HG02571 (cell line): ENCODE data around the gene IGF1R.

Experiments
- ATAC-seq: cut with Tn5 transposase; IDR thresholded peaks from one replicate; pipeline ENCODE4 v1.9.1; 2021; ENCODE audit warnings: mild to moderate bottlenecking, moderate library complexity; ENCODE audit not compliant: unreplicated experiment

Gene IGF1R

DNA sequence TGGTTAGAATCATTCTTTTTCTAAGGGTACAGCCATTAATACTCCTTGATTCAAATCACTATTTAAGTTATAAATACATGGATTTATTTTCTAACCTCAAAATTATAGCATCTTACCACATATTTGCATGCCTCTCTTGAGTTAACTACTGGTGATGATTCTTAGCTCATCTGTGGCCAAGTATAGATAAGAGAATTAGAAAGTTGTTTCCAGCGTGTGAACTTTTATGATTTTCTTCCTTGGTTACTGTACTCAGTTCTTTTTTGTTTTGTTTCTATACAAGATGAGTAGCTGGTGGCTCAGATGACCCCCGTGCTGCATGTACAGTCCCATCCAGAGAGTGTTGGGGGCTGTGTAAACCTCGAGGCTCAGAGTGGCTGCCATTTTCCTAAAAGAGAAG lies 124.6 kb downstream of the IGF1R start:
- no peak for ATAC-seq

DNA sequence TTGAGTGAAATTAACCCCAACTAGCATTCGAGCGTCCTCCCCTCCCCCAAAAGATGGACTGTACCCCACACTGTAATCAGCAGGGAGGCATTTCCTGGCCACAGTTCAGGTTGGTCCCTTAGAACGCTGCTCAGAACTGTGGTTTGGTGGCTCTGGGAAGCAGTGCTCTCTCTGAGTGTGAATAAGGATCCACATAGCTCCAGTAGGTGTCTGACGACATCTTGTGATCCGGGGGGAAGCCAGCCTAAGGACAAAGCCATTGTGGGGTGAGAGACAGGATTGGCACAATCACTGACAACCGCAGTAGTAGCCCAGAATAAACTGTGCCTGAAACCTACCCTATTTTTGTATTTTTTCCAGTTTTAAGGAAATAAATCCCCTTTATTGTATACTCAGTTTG lies 125.3 kb downstream of the IGF1R start:
- ATAC-seq: no peak

DNA sequence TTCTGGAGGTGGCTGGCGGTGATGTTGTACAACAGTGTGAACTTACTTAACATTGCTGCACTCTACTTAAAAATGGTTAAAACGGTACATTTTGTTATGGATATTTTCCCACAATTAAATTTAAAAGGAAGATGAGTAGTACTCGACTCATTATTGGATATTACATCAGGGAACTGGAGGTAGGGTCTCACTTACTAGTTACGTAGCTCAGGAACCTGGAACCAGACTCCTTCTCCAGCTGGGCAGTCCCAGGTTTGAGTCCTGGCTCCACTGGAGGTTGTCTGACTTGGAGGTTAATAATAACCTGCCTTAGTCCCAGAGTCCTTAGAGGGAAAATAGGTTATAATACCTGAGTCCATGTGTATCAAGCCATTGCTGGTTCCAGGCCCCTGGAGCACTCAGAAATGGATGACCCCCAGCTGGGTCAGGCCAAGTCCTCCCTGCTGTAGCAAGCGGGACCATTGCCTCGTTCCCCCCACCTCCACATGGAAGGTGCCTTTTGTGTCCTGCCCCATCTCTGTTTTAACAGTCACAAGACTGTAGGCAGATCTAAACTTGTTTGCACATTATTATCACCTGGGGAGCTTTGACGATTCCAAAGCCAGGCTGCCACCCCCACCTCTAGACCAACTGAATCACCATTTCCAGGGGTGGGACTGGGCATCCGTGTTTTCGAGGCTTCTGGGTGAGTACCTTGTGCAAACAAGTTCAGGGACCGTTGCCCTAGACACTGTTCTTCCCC lies 126.6 kb downstream of the IGF1R start:
- ATAC-seq: no peak

DNA sequence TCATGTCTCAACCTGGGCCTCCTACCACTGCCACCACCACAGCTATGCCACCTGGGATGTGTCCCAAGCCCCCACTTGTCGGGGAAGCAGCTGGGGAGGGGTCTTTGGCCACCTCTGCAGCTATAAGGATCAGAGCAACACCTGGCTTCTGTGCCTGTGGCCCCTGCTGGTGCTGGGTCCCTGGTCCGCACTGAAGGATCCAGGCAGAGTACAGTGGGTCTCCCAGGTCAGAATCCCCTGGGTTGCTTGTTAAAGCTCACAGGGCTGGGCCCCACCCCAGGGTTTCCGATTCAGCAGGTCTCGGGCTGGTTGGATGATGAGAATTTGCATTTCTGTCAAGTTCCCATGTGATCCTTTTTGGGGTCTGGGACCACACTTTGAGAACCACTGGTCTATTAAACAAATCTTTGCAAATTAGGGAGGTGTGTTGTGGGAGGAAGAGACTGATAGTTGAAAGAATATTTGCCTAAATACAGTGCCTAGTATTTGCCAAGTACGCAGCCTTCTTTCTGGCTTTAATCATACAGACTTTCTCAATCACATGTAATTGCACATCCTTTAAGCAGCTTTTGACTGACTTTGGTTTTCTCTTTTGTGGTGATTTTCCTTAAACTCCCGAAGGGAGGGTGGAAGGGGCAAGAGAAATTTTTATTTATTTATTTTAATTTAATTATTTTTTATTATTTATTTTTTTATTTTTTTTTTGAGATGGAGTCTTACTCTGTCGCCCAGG lies 127.3 kb downstream of the IGF1R start:
- ATAC-seq: no peak

DNA sequence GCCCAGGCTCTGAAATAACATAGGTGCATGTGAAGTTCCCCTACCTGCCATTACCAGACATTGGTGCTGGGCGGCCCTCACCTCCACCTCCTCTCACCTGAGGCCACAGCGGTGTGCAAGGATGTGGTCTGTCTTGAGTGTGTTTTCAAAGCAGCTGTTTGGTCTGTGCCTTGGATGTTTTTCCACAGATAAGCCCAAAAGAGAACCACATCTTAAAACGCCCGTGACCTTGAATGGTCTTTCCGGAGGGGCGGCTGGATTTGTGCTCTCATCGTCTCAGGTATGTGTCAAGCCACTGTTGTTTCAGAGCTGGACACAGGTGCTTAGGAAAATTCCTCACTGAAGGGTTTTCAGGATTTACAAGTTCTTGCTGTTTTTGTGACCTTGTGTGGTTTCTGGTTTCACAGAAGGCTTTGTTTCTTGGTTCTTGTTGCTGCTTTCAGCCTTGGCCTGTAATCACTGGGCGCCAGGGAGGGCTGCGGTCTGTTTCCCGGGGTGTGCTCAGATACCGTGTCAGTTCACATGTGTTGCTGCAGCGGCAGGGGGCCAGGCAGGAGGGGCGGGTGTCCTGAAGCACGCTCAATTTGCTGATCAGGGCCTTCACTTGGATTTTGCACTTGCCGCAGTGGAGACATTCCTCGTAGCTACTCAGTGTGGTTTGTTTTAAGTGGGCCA lies 128.4 kb downstream of the IGF1R start:
- no peak for ATAC-seq

DNA sequence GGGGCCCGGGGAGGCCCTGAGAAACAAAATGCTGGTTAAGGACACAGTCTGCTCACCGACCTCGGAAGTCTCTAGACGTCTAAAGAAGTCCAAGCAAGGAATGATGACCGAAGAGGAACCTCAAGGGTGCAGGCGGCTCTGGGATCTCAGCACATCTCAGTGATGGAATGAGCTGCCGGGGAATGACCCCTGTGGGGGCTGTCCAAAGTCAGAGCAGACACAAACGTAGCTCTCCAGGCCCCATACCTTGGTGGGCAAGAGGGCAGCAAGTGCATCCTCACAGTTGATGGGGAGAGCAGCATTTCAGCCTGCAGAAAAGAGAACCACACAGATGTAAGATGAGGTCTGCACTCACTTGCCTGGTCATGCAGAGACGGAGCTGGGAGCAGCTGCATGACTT lies 129.1 kb downstream of the IGF1R start:
- no peak for ATAC-seq

DNA sequence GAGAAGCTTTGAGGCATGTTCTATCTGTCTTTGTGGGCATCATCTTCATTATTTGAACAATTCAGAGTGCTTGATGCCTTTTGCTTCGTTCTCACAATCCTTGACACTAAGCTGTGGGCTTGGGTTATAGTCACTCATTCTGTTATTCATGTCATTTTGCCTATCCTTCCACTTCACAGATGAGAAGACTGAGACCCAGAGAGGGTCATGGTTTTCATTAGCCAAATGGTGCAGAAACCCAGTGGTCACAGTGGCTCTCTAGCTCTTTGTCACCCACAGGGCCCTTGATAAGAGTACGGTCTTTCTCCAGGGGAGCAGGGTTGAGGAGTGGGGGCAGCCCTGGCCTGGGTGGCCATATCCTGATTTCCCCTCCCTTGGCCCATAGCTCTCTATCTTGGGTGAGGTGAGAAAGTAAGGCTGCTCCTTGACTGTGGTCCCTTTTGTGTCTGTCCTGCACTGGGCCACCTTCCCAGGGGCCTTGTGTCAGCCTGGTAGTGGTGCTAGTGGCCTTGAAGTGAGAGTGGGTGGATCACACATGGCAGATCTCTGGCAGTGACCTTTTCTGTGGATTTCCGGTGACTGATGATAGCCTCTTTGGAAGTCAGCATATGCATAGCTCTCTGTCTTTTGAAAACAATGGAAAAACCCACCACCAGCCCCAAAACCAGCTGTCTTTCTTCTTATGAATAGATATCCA lies 130.1 kb downstream of the IGF1R start:
- ATAC-seq: no peak

DNA sequence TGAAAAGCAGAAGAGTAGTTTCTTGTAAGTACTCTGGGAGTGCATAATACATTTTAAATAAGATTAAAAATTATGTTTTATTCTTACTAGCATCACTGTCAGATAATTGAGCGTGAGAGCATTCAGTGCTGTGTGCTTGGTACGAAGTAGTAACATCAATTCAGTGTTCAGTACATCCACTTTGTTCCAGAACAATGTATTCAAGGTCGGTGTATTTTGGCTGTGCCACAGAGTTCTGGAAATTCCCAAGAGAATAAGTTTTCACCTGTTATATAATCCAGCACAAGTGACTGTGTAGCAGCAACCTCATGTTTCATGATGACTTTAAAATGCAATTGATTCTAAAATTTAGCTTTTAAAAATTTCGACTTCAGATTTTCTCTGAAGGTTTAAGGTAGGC lies 130.6 kb downstream of the IGF1R start:
- no peak for ATAC-seq

DNA sequence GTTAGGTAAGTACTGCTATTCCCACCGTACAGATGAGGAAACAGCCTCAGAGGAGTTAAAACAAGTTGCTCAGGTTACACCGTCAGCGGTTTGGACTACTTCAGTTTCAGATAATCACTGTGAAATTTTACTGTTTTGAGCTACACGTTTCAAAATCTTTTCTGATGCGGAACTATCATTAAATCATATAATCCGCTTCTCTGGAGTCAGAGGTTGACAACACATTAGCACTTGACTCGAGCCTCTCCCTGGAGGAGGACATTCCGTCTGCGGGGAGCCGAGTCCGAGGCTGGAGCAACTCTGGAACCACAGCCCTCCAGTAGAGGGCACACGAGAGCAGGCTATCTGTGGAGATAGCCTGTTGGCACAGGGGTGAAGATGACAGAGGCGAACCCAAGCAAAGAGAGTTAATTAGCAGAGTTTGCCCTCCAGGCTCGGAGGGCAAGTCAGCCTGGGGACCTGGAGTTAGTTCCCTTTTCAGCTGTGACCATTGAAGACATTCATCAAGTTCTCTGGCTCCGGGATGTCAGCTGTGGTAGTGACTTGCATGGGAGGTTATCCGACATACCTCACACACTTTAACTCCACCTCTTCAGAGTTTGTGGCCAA lies 131.2 kb downstream of the IGF1R start:
- peak; percentile 83 for ATAC-seq

DNA sequence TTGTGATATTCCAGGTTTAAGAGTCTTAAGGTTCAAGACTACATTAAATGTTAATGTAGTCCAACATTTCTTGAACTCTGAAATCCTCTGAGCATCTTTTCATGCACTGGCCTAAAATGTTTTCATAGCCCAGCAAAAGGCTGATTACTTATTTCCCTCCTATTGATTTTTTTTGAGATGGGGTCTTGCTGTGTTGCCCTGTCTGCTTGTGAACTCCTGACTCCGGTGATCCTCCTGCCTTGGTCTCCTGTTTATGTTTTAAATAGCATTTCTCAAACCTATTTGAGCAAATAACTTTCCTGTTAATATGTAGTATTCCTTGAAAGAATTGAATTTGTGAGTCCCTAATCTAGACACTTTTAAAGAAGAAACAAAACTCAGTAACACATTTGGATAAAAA lies 133.5 kb downstream of the IGF1R start:
- no peak for ATAC-seq

DNA sequence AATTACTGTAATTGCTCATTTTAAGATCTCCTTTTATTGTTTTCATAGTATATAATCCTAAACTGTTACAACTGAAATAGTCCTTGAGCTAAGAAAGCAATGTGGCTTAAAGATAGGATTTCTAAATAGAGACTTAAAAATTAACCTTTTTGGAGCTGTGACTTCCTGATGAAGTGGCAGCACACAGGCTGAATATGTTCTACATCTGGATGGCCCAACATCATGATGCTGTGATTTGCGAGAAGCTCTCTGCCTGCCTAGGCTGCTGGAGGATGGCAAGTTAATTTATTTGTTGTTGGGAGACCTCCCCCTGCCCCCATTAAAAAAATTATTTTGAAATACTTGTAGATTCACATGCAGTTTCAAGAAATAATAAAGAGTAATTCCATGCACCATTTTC lies 134.5 kb downstream of the IGF1R start:
- ATAC-seq: no peak

DNA sequence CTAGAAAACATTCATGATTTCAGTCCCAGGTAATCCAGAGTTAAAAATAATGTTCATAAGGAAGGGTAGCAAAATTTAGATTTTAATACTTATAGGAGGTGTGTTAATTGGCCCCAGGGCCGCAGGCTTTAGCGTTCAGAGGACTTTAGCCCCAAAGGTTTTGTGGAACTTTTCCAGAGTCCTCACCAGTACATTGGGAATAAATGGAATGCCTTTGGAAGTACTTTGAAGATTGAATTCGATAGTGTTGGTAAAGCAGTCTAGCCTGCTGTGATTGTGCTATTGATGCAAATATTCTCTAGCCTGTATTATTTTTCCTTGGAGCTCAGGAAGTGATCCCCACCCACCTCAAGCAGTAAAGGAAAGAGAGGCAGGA lies 137.1 kb downstream of the IGF1R start:
- ATAC-seq: no peak

DNA sequence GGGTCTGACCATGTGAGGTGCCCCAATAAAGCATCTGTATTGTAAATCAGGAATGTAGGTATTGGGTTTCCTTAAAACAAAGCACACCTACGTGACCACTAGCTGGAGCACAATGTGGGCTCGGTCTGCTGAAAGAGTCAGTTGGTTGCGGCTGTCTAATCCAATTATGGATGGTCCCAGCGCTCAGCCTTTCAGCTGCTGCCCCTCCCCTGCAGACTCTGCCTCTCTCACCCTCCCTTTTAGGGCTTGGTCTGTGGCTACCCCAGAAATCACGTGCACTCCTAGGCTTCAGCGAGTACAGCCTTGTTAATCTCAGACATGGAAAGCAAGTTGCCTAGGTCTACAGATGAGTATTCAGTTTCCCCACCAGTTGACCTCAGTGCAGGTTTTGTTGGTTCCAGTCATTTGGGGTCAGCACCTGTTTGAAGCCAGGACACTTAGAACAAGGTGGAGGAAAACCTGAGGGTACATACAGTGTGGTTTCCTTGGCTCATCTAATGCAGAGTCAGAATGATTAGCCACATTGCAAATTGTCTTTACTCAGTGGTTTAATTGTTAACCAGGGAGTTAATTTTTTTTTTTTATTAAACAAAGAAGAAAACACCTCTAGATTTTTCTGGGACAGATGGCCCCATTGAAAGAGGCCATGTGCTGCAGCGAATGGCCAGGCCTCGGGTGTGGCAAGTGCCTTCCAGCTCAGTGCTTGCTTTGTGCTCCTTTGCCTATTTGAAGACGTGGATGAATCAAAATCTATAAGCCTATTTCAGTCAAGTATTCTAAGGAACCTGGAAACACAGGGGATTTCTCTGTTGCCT lies 137.7 kb downstream of the IGF1R start:
- no peak for ATAC-seq

DNA sequence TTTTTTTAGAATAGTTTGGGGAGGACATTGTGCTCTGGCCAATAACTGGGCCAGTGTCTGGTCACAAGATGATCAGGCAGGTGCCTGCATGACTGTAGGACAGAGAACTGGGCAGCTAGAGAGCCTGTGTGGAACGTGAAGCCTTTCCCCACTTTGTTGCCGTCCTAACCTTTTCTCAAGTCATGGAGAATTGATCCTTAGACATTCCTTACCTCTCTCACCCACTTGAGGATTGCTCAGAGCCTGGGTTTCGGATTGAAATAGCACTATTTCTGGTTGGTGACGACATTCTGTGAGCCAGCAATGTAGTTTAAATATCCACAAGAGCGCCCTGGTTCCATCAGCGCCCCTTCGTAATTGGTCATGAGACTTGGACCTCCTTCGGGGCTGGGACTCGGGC lies 138.4 kb downstream of the IGF1R start:
- no peak for ATAC-seq

DNA sequence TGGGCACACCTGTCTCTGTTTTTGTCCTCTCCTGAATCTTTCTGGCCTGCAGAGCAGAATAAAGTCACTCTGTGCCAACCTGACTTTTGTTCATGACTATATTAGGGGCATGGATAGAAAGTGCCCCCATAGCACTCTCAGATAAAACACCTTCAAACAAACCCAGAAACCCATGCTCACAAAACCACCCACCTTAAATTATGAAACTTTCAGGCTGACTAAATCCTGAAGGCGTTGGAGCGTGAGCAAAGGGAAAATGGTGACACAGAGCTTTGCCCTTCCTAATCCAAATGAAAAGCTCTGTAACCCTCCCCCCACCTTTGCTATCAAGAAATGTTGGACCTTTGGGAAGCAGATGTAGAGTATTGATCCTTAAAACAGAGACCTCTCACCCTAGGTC lies 138.9 kb downstream of the IGF1R start:
- ATAC-seq: no peak

DNA sequence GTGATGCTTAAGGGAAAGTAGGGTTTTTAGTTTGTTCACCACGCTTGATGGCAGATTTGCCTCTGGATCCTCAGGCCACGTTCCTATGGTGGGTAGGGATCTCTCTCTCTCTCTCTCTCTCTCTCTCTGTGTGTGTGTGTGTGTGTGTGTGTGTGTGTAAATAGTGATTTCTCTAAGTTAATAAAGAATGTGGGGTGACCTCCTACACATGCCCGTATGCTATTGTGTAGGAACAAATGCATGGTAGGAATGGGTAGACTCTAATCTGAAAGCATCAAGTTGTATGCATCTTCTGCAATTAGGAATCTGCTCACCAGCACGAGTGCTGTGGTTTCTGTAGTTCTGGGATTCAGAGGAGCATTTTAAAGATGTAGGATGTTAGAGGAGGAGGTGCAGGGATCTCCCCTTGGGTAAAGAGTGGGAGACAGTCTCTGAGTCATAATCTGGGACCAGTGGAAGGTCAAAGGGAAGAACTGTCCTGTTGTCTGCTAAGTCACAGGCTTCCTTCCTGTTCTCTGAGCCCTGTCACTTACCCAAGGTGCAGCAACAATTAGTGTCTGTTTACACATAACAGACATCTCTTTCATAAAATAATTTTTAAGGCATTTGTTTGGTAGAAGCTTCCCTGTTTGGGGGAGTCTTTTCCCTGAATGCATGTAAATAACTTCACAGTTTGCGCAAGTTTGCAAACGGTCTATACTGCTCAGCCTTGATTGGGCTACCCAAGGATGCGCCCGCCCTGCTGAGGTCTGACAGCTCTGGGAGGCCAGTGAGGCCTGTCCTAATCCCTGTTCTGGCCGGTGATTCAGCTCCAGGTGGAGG lies 139.8 kb downstream of the IGF1R start:
- no peak for ATAC-seq

DNA sequence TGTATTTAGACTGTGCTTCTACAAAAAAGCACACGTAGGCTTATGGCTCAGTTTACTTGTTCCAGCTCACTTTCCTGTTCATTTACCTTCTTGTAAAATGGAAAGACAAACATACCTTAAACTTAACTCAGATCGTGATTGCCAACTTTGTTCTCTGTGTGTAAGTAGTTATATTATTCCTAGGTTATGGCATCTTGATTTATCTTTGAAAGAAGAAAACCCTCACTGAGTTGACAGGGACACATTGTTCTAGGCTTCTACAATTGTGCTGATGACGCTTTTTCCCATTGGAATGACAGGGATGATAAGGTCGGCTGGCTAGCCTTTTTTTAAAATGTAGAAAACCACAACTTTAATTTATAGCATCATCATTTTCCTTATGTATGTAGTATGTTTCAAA lies 140.7 kb downstream of the IGF1R start:
- no peak for ATAC-seq

DNA sequence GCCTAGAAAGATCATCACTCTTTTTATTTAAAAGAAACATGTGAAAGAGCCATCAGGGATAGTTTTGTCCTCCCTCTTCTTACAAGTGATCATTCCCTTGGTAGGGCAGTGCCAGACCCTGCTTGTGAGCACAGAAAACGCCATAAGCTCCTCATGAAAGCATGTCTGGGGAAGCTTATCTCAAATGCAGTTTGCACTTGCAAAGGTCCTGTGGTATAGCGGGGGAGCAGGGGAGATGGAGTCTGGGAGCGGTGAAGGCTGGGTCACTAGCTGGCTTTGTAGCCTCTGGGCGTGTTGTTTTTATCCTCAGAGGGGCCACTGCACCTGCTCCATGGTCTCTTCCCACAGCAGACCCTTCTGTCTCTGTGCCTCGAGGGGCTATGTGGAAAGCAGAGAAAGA lies 141.9 kb downstream of the IGF1R start:
- no peak for ATAC-seq

DNA sequence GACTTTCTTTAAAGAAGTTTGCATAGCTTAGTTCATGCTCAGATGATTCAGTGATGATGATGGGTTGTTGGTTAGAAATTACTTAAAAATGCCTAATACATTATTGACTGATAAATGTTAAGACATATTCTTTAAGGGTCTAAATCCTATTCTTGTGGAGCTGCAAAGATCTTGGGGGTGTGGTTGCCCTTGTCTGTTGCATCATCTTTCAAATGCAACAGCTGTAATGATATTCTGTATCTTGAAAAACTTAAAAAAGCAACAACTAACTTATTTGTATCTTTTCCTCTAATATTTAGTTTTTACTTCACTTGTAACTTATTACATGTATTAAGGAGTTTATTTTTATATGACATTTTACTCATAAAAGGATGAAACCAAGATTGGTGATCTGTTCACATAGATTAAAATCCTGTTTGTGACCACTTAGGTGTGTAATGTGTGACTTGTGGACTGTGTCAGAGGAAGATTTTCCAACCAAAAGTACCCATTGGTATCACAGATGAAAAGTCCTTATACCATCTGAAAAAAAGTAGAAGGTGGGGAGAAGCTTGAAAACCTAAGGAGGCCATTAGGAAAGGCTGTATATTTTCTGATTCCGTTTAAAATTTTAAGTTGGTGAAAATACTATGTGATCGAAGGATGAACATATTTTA lies 142.8 kb downstream of the IGF1R start:
- ATAC-seq: no peak
